ENCODE data around the gene RPL22L1.

DNA sequence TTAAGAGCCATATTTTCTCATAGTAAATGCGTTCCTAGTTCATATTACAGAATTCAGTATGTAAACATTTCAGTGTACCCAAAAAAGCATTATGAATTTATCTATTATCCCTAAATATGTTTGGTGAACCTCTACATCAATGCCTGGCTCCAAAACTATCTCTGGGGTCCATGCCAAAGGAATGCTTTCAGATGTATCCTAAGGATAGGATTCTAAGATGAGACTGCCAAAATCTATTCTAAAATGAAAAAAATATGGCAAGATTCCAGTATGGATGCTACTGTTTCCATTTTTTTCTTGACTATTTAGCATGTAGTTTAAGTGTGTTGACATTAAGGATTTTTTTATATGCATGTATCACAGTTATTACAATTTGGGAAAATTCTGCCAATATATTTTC, 19.6 kb upstream of the RPL22L1 start:
- TF ChIP-seq, protein P1, sequence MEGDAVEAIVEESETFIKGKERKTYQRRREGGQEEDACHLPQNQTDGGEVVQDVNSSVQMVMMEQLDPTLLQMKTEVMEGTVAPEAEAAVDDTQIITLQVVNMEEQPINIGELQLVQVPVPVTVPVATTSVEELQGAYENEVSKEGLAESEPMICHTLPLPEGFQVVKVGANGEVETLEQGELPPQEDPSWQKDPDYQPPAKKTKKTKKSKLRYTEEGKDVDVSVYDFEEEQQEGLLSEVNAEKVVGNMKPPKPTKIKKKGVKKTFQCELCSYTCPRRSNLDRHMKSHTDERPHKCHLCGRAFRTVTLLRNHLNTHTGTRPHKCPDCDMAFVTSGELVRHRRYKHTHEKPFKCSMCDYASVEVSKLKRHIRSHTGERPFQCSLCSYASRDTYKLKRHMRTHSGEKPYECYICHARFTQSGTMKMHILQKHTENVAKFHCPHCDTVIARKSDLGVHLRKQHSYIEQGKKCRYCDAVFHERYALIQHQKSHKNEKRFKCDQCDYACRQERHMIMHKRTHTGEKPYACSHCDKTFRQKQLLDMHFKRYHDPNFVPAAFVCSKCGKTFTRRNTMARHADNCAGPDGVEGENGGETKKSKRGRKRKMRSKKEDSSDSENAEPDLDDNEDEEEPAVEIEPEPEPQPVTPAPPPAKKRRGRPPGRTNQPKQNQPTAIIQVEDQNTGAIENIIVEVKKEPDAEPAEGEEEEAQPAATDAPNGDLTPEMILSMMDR (IDR thresholded peaks at IDR 0.05), result no peak
- TF ChIP-seq POLR2A (IDR thresholded peaks at IDR 0.05), result no peak

Measured in adrenal gland (tissue), 5 donors.